ENCODE data around the gene BCL2L14. TPM values are rescaled to one million over a fixed set of nuclear protein-coding genes. Genes with fewer than 3 reads are reported as not detected.

The BCL2L14 gene
- total RNA-seq, 4 donors from 2014 or later: not detected

DNA sequence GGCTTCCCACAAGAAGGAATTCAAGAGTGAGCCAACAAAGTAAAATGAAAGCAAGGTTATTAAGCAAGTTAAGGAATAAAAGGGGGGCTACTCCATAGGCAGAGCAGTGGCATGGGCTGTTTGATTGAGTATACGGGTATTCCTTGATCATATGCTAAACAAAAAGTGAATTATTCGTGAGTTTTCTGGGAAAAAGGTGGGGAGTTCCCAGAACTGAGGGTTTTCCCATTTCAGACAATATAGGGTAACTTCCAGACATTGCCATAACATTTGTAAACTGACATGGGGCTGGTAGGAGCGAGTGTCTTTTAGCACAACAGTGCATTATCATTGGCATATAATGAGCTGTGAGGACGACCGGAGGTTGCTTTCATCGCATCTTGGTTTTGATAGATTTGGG, 2.0 kb upstream of the BCL2L14 start:
- TF ChIP-seq CTCF (IDR thresholded peaks at IDR 0.05) (no peak), POLR2A (IDR thresholded peaks at IDR 0.05) (no peak)
- WGBS, 2 donors: 80 to 83% methylated on average over 6 of the region's 6 CpGs
- intact Hi-C loops (cut with DNase I; ENCODE audit: low total_unique reads): no loop called here
- H3K4me3 ChIP-seq (ENCODE audit: low read depth, poor library complexity, severe bottlenecking): no peak overlapping the region
- DNase-seq (ENCODE audit: low spot score in 2 of 2): no peak

- DNase-seq (ENCODE audit: low spot score in 2 of 2): no peak
- intact Hi-C loops (cut with DNase I; ENCODE audit: low total_unique reads): loop anchor here (10.0 kb wide), 1 partner anchor 265 kb away; no protein-coding TSS in a partner anchor
- TF ChIP-seq POLR2A (IDR thresholded peaks at IDR 0.05): no peak
- TF ChIP-seq CTCF (IDR thresholded peaks at IDR 0.05): no peak
- WGBS, 2 donors: 90 to 93% methylated on average over 14 of the region's 14 CpGs
- H3K4me3 ChIP-seq (ENCODE audit: low read depth, poor library complexity, severe bottlenecking): no peak overlapping the region
Measured at GRCh38 chr12:12069821-12070548, 754 bp upstream of the BCL2L14 start.

- WGBS, 2 donors: 81 to 87% methylated on average over 21 of the region's 21 CpGs
- TF ChIP-seq POLR2A (IDR thresholded peaks at IDR 0.05) (no peak), CTCF (IDR thresholded peaks at IDR 0.05) (no peak)
- intact Hi-C loops (cut with DNase I; ENCODE audit: low total_unique reads): loop anchor here (10.0 kb wide), 1 partner anchor 263 kb away; no protein-coding TSS in a partner anchor
- no peak for DNase-seq (ENCODE audit: low spot score in 2 of 2)
- H3K4me3 ChIP-seq (ENCODE audit: low read depth, poor library complexity, severe bottlenecking): no peak overlapping the region
Measured at GRCh38 chr12:12072064-12072760, 1.5 kb downstream of the BCL2L14 start.

DNA sequence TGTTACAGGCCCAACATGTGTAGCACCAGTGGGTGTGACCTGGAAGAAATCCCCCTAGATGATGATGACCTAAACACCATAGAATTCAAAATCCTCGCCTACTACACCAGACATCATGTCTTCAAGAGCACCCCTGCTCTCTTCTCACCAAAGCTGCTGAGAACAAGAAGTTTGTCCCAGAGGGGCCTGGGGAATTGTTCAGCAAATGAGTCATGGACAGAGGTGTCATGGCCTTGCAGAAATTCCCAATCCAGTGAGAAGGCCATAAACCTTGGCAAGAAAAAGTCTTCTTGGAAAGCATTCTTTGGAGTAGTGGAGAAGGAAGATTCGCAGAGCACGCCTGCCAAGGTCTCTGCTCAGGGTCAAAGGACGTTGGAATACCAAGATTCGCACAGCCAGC, 8.6 kb downstream of the BCL2L14 start:
- peak in 1 of 2 donors; percentile 32 for DNase-seq (ENCODE audit: low spot score in 2 of 2)
- intact Hi-C loops (cut with DNase I; ENCODE audit: low total_unique reads): loop anchor here (10.0 kb wide), 1 partner anchor 256 kb away; no protein-coding TSS in a partner anchor
- H3K4me3 ChIP-seq (ENCODE audit: low read depth, poor library complexity, severe bottlenecking): no peak overlapping the region
- 78 to 84% methylated on average over 5 of the region's 5 CpGs for WGBS, 2 donors
- TF ChIP-seq POLR2A (IDR thresholded peaks at IDR 0.05) (no peak), CTCF (IDR thresholded peaks at IDR 0.05) (no peak)

DNA sequence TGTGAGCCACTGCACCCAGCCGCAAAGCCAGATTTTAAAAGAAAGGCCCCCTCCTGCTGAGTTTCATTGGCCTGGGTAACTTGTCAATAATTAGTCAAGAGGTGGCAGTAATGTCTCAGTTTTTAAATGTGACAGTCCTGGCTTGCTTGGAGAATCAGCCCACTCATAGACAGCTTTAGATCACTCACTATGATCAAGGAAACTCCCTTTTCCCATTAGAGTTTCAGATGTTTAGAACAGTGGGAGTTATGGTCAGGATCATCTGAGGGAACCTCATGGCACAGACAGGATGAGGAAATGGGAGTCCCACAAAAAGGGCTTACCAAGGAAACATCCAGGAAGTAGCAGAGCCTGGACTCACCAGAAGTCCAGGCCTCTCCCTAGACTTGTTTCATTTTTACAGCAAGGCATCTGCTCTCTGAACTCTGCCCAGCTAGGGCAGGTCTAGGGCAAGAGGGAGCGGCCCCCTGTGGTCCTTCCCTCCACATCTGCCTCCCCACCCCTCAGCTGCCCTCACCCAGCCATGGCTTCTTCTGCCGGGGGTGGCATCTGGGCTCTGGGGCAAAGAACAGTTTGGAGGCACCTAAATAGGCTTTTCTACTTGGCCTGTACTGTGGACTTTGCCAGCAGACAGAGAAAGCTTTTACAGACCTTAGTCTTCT, 11.2 kb downstream of the BCL2L14 start:
- H3K4me3 ChIP-seq (ENCODE audit: low read depth, poor library complexity, severe bottlenecking): no peak overlapping the region
- intact Hi-C loops (cut with DNase I; ENCODE audit: low total_unique reads): no loop called here
- 58 to 61% methylated on average over 3 of the region's 3 CpGs for WGBS, 2 donors
- TF ChIP-seq CTCF (IDR thresholded peaks at IDR 0.05): no peak
- no peak for TF ChIP-seq POLR2A (IDR thresholded peaks at IDR 0.05)
- DNase-seq (ENCODE audit: low spot score in 2 of 2): peak in 1 of 2 donors; percentile 68

Measured in lower leg skin (tissue), 4 donors.